Activated CD4-positive, alpha-beta memory T cell treated with anti-CD3 and anti-CD28 coated beads for 36 hours (primary cell): ENCODE measurements around the gene ANKRD61. TPM values are rescaled to one million over a fixed set of nuclear protein-coding genes. Genes with fewer than 3 reads are reported as not detected.

ENCODE experiments used
- total RNA-seq, 2 experiments: library from RNA; stranded (reverse); gene quantifications; one replicate each; pipeline ENCODE4 v1.2.3, GENCODE V29; 2021

The ANKRD61 gene
- total RNA-seq, 2 experiments from 2014 or later: 0.17 to 0.33 TPM

Other genes with a start within 250 kb of the ANKRD61 start
- gene RNF216, start 249.7 kb upstream of the ANKRD61 start, total RNA-seq: 10 to 100 TPM; 27.8 to 31.7 TPM
- not detected for gene OCM, start 150.6 kb upstream of the ANKRD61 start, total RNA-seq
- gene CCZ1, start 132.6 kb upstream of the ANKRD61 start, total RNA-seq: 100 to 1,000 TPM in 1 of 2 experiments, 10 to 100 TPM in 1; 96.2 to 110 TPM
- gene RSPH10B, start 60.7 kb upstream of the ANKRD61 start, total RNA-seq: not detected
- gene PMS2, start 22.3 kb upstream of the ANKRD61 start, total RNA-seq: 10 to 100 TPM; 21.0 to 21.4 TPM
- gene AIMP2, start 22.1 kb upstream of the ANKRD61 start, total RNA-seq: 10 to 100 TPM; 38.6 to 39.5 TPM
- 100 to 1,000 TPM; 139 to 141 TPM for gene EIF2AK1, start 27.8 kb downstream of the ANKRD61 start, total RNA-seq
- gene USP42, start 73.6 kb downstream of the ANKRD61 start, total RNA-seq: 1 to 10 TPM; 8.7 to 8.8 TPM
- 1 to 10 TPM; 1.6 to 2.0 TPM for gene CYTH3, start 241.2 kb downstream of the ANKRD61 start, total RNA-seq